Astrocyte of the cerebellum (primary cell): Measurements from ENCODE around the gene THRB.

Experiments used
- DNase-seq: peaks from one replicate; pipeline ENCODE4 v3.0.0-alpha.2; 2011; ENCODE audit warnings: low read depth
- H3K4me3 ChIP-seq: 2 replicates; pipeline ENCODE4 v1.5.1; 2011; ENCODE audit warnings: mild to moderate bottlenecking, low read depth, low read length, moderate library complexity
- CTCF ChIP-seq: IDR thresholded peaks from 2 replicates; pipeline ENCODE4 v1.5.1; 2012; ENCODE audit warnings: low read length, low read depth, moderate library complexity, mild to moderate bottlenecking; ENCODE audit errors: missing control alignments
- in situ Hi-C: cut with HindIII; loops from 2 replicates; pipeline ENCODE4 v1.10.0; 2017; ENCODE audit warnings: low sequenced_read_pairs

The THRB gene

GRCh38 chr3:24351779-24352469 is 142.7 kb downstream of the THRB start:
- in situ Hi-C loops, result no loop called here
- H3K4me3 ChIP-seq, result no peak overlapping the region
- no peak for TF ChIP-seq CTCF
- peak; percentile 27 for DNase-seq

- no peak overlapping the region for H3K4me3 ChIP-seq
- no peak for DNase-seq
- in situ Hi-C loops, result no loop called here
- no peak for TF ChIP-seq CTCF
These were observed 145.2 kb downstream of the THRB start for GRCh38 chr3:24349367-24350019.

GRCh38 chr3:24348348-24348747 is 146.3 kb downstream of the THRB start:
- H3K4me3 ChIP-seq, result no peak overlapping the region
- DNase-seq, result no peak
- TF ChIP-seq CTCF, result no peak
- in situ Hi-C loops, result no loop called here

GRCh38 chr3:24344784-24345439 is 149.7 kb downstream of the THRB start:
- no peak for TF ChIP-seq CTCF
- no peak overlapping the region for H3K4me3 ChIP-seq
- peak; percentile 44 for DNase-seq
- in situ Hi-C loops, result no loop called here

GRCh38 chr3:24343084-24343783 is 151.4 kb downstream of the THRB start:
- no peak for DNase-seq
- in situ Hi-C loops, result no loop called here
- H3K4me3 ChIP-seq, result no peak overlapping the region
- TF ChIP-seq CTCF, result no peak

GRCh38 chr3:24342275-24342674 is 152.4 kb downstream of the THRB start:
- TF ChIP-seq CTCF, result no peak
- in situ Hi-C loops, result no loop called here
- H3K4me3 ChIP-seq, result no peak overlapping the region
- no peak for DNase-seq
